ENCODE results near the gene KCNC4. TPM values are rescaled to one million over a fixed set of nuclear protein-coding genes. Genes with fewer than 3 reads are reported as not detected.

The KCNC4 gene
- total RNA-seq, 1 donor from 2014 or later = 5.1 TPM

- intact Hi-C loops (cut with DNase I) = no loop called here
Observed at GRCh38 chr1:110186558-110186957, 23.6 kb upstream of the KCNC4 start.

GRCh38 chr1:110187139-110187890 is 22.8 kb upstream of the KCNC4 start:
- DNase-seq (ENCODE audit: missing footprints) = no peak
- intact Hi-C loops (cut with DNase I) = no loop called here
- no peak for ATAC-seq

More at GRCh38 chr1:110186558-110186957, 23.6 kb upstream of the KCNC4 start:
- ATAC-seq (peak; percentile 34), DNase-seq (ENCODE audit: missing footprints) (no peak)

GRCh38 chr1:110188035-110188618 is 22.0 kb upstream of the KCNC4 start:
- ATAC-seq (no peak), DNase-seq (ENCODE audit: missing footprints) (no peak)
- intact Hi-C loops (cut with DNase I) = no loop called here

DNA sequence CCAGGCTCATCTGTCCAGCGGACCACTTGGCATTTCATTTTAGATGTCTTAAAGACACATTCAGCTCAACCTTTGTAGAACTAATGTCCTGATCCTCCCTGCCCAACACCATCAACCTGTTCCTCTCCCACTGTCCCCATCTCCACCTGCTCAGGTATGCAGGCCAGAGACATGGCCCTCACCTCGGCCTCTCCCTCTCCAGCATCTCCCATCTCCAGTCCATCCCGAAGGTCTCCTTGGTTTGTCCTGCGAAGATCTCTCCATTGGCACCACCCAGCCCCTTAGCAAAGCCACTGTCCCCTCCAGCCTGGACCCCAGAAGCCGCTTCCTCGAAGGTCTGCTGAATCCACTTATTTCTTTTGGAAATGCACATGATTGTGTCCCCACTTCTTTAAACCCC is 20.9 kb upstream of the KCNC4 start:
- intact Hi-C loops (cut with DNase I) = no loop called here
- no peak for DNase-seq (ENCODE audit: missing footprints)
- no peak for ATAC-seq

- no peak for DNase-seq (ENCODE audit: missing footprints)
- intact Hi-C loops (cut with DNase I) = no loop called here
- peak; percentile 34 for ATAC-seq
Observed at GRCh38 chr1:110190282-110190929, 19.7 kb upstream of the KCNC4 start.

GRCh38 chr1:110192541-110192940 is 17.6 kb upstream of the KCNC4 start:
- intact Hi-C loops (cut with DNase I) = no loop called here
- ATAC-seq (no peak), DNase-seq (ENCODE audit: missing footprints) (no peak)

DNA sequence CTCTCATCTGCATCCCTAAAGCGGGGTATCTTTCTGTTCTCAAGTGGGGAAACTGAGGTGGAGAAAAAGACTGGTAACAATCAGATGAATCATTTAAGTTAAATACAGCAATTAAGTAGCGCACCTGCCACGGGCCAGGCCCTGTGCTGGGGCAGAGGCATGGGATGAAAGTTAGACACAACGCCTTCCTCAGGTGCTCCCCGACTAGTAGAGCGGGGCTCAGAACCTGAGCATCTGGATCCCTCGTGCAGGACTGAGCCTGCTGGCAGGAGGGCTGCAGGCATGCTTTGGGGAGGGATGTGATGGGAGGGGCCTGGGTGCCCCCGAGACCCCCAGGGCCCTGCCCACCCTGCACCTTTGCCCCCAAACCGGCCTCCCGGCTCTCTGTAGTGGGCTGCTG is 14.9 kb upstream of the KCNC4 start:
- intact Hi-C loops (cut with DNase I) = no loop called here
- ATAC-seq = no peak
- no peak for DNase-seq (ENCODE audit: missing footprints)

GRCh38 chr1:110196917-110197765 is 13.0 kb upstream of the KCNC4 start:
- ATAC-seq (peak; percentile 58), DNase-seq (ENCODE audit: missing footprints) (no peak)
- intact Hi-C loops (cut with DNase I) = no loop called here

GRCh38 chr1:110197905-110198629 is 12.0 kb upstream of the KCNC4 start:
- intact Hi-C loops (cut with DNase I) = no loop called here
- DNase-seq (ENCODE audit: missing footprints) = no peak

DNA sequence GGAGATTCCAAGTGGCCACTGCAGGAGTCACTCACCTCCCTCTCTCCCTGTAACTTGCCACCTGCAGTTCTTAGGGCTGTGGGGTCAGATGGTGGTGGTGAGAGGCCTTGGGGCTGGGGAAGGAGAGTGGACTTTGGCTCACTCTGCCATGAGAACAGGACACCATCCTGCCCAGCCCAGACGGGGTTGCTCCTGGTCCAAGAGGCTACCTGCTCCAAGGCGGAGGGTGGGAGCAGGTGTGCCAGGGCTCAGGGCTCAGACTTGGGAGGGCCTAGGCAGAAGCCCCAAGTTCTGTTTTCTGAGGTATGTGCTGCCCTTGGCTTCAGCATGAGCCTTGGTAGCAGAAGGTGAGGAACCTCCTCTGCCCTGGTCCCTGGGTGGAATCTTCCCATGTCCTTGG is 11.4 kb upstream of the KCNC4 start:
- DNase-seq (ENCODE audit: missing footprints) (no peak), ATAC-seq (no peak)
- intact Hi-C loops (cut with DNase I) = no loop called here

More at GRCh38 chr1:110197905-110198629, 12.0 kb upstream of the KCNC4 start:
- ATAC-seq = no peak

DNA sequence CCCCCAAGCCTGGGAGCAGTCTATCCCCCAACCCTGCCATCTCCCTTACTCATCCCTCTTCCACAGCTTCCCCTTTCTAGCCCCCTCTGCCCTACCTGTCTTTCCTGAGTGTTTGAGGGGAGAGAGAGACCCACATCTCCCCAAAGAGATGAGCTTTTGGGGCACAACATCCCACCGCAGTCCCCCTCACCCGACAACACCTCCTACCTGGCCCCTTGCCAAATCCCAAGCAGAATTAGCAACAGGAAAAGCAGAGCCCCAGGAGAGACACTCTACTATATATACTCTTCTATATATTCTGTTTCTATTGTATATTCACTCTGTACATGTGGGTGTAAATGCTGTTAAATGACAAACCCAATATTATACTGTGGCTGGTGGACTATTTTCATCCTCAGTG is 9.9 kb upstream of the KCNC4 start:
- ATAC-seq (no peak), DNase-seq (ENCODE audit: missing footprints) (no peak)
- intact Hi-C loops (cut with DNase I) = no loop called here

DNA sequence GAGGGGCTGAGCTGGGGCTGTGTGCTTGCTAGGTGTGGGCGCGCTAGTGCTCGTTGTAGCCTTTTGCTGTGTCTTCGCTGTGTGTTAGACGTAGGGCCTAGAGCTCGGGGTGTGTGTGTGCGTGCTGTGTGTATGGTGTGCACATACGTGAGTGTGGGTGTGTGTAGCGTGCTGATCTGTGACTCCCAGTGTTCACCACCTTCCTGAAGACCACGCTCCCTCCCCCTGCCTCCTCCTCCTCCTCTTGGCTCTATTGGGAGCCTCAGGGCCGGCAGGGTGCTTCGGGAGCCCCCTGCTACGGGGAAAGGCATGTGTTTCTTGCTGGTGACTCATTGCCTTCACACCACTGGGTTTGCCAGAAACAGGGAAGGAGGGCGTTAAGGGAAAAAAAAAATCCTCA is 9.4 kb upstream of the KCNC4 start:
- intact Hi-C loops (cut with DNase I) = no loop called here
- ATAC-seq (no peak), DNase-seq (ENCODE audit: missing footprints) (no peak)

GRCh38 chr1:110201157-110201825 is 8.8 kb upstream of the KCNC4 start:
- intact Hi-C loops (cut with DNase I) = no loop called here
- DNase-seq (ENCODE audit: missing footprints) (no peak), ATAC-seq (no peak)

GRCh38 chr1:110203021-110203661 is 7.0 kb upstream of the KCNC4 start:
- no peak for DNase-seq (ENCODE audit: missing footprints)
- intact Hi-C loops (cut with DNase I) = loop anchor here (1.0 kb wide), 2 partner anchors 109 to 257 kb away; no protein-coding TSS in a partner anchor
- ATAC-seq = no peak

GRCh38 chr1:110205156-110205555 is 5.0 kb upstream of the KCNC4 start:
- DNase-seq (ENCODE audit: missing footprints) = no peak
- no peak for ATAC-seq
- intact Hi-C loops (cut with DNase I) = loop anchor here (5.0 kb wide), 2 partner anchors 202 to 292 kb away; partner anchors contain the start of gene LAMTOR5

DNA sequence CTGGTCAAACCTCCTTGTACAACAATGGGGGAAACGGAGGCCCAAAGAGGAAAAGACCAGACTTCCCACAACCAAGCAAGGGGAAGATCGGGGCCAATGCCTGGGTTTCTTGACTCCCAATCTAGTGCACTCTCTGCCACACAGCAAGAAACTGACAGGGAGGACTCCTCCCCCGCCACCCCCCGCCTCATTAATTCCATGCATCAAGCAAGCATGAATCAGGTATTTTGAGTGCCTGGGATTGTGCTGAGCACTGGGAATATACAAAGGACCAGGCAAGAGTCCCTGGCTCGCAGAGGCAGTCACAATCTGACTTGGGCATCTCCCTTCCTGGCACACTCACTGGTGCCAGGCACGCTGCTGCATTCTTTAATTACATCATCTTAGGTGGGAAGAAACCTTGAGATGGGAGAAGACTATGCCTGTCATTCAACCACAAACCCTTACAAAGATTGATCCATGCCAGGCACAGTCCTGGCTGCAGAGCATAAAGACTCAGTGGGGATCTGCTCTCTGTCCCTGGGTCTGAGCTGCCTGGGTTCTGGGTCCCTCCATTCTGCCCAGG is 4.4 kb upstream of the KCNC4 start:
- no peak for DNase-seq (ENCODE audit: missing footprints)
- intact Hi-C loops (cut with DNase I) = loop anchor here (5.0 kb wide), 2 partner anchors 202 to 292 kb away; partner anchors contain the start of gene LAMTOR5
- no peak for ATAC-seq

Measured in Right ventricle myocardium inferior (tissue), 1 donor.